Keratinocyte (primary cell): ENCODE results near the gene NHP2. TPM values are rescaled to one million over a fixed set of nuclear protein-coding genes. Genes with fewer than 3 reads are reported as not detected.
A peak's percentile ranks its signal among the peaks of the same experiment; 100 is the strongest.

Experiments
- DNase-seq: peaks from one replicate; pipeline ENCODE4 v3.0.0-alpha.2; 2011; ENCODE audit warnings: low read depth, missing footprints, low spot score
- FAIRE-seq: peaks from 2 replicates; lab custom pipeline; 2011; peaks lifted over from hg19 to GRCh38; lab: Jason Lieb, UNC
- H2AFZ ChIP-seq: 2 replicates; pipeline ENCODE4 v1.6.0; 2012; ENCODE audit warnings: low read length, control low read depth, inconsistent platforms; ENCODE audit not compliant: control insufficient read depth
- H3K27ac ChIP-seq: 2 replicates; pipeline ENCODE4 v1.5.1; 2011; ENCODE audit warnings: low read length; ENCODE audit not compliant: control insufficient read depth, insufficient read depth
- H3K27me3 ChIP-seq: 3 replicates; pipeline ENCODE4 v1.6.0; 2011; ENCODE audit warnings: low read length; ENCODE audit not compliant: control insufficient read depth, insufficient read depth; ENCODE audit errors: extremely low read depth
- H3K36me3 ChIP-seq, 2 experiments: 2 replicates in 1 of 2; 3 replicates in 1 of 2; pipeline ENCODE4 v1.5.1; 2011; ENCODE audit warnings: low read length in 2 of 2, mild to moderate bottlenecking in 1 of 2; ENCODE audit not compliant: control insufficient read depth in 2 of 2, insufficient read depth in 2 of 2; ENCODE audit errors: extremely low read depth in 1 of 2
- H3K4me1 ChIP-seq: 3 replicates; pipeline ENCODE4 v1.5.1; 2011; ENCODE audit warnings: low read length; ENCODE audit not compliant: control insufficient read depth, insufficient read depth; ENCODE audit errors: extremely low read depth
- H3K4me2 ChIP-seq: 3 replicates; pipeline ENCODE4 v1.6.0; 2011; ENCODE audit warnings: low read depth, low read length; ENCODE audit not compliant: control insufficient read depth, insufficient read depth; ENCODE audit errors: extremely low read depth
- H3K4me3 ChIP-seq, 3 experiments: fragments of 200-600 bp in 1 of 3; sonication (generic) in 1 of 3; 2 replicates in 2 of 3; 3 replicates in 1 of 3; pipeline ENCODE4 v1.5.1; 2011 to 2016; ENCODE audit warnings: low read length in 3 of 3, mild to moderate bottlenecking in 3 of 3, control low read depth in 2 of 3, inconsistent platforms in 1 of 3, low read depth in 1 of 3, mixed read lengths in 1 of 3, mixed run types in 1 of 3, moderate library complexity in 1 of 3; ENCODE audit not compliant: control insufficient read depth in 2 of 3, insufficient read depth in 2 of 3; ENCODE audit errors: extremely low read depth in 1 of 3
- H3K79me2 ChIP-seq: 2 replicates; pipeline ENCODE4 v1.6.0; 2012; ENCODE audit warnings: low read length; ENCODE audit not compliant: control insufficient read depth, insufficient read depth
- H3K9ac ChIP-seq: 3 replicates; pipeline ENCODE4 v1.6.0; 2011; ENCODE audit warnings: low read length; ENCODE audit not compliant: control insufficient read depth, insufficient read depth; ENCODE audit errors: extremely low read depth
- H3K9me1 ChIP-seq: 3 replicates; pipeline ENCODE4 v1.6.0; 2011; ENCODE audit warnings: low read length; ENCODE audit not compliant: control insufficient read depth, insufficient read depth; ENCODE audit errors: extremely low read depth
- H3K9me3 ChIP-seq: 2 replicates; pipeline ENCODE4 v1.5.1; 2012; ENCODE audit warnings: low read depth, low read length; ENCODE audit not compliant: control insufficient read depth
- H4K20me1 ChIP-seq: 3 replicates; pipeline ENCODE4 v1.6.0; 2011; ENCODE audit warnings: low read length; ENCODE audit not compliant: control insufficient read depth, insufficient read depth; ENCODE audit errors: extremely low read depth
- CTCF ChIP-seq, 3 experiments: IDR thresholded peaks in 1 of 3; conservative IDR thresholded peaks in 1 of 3; optimal IDR thresholded peaks in 1 of 3; 2 replicates in 2 of 3; 3 replicates in 1 of 3; pipeline versions ENCODE3 to v1.5.1; 2011; ENCODE audit warnings: low read length in 3 of 3, mild to moderate bottlenecking in 3 of 3, moderate library complexity in 2 of 3, control low read depth in 1 of 3, inconsistent platforms in 1 of 3; ENCODE audit not compliant: insufficient read depth in 2 of 3; ENCODE audit errors: extremely low read depth in 1 of 3
- EZH2 ChIP-seq: IDR thresholded peaks from one replicate; pipeline ENCODE4 v1.6.1; 2012; ENCODE audit warnings: inconsistent platforms, mild to moderate bottlenecking, low read length, moderate library complexity
- dilution Hi-C: fragments of 300-500 bp; cut with MboI; formaldehyde crosslinking; loops from one replicate; pipeline ENCODE4 v1.7.0; 2020; ENCODE audit warnings: low sequenced_read_pairs; ENCODE audit not compliant: extremely low pct_ligation_motif_present
- polyA plus RNA-seq, 5 experiments: library from polyadenylated mRNA; depleted of rRNA in 3 of 5; stranded (reverse) in 3 of 5; stranded (forward) in 1 of 5; unstranded in 1 of 5; fragments of >200 nt; gene quantifications; 1 replicate in 1 of 5; 2 replicates in 3 of 5; 3 replicates in 1 of 5; pipeline versions ENCODE4 v1.2.1 to v1.2.3, GENCODE V29; 2011 to 2012; ENCODE audit warnings: missing spikeins in 2 of 5, low read depth in 1 of 5, low replicate concordance in 1 of 5

Gene NHP2
- polyA plus RNA-seq, 1 donor (not counting 4 experiments of a cell fraction or from before 2014, with no cell fraction given): 186 TPM

GRCh38 chr5:178163772-178164735 lies 10.4 kb upstream of the NHP2 start:
- H3K79me2 ChIP-seq: no peaks in the 10 kb centered on the region
- H3K4me2 ChIP-seq: peak overlapping the region; percentile 22
- H3K4me1 ChIP-seq: peaks cover 2% of the 10 kb centered on the region
- H3K9ac ChIP-seq: no peak overlapping the region
- H3K36me3 ChIP-seq: no peaks in the 10 kb centered on the region
- H3K27me3 ChIP-seq: peaks cover 4% of the 10 kb centered on the region
- peak overlapping the region; percentile 62 for H2AFZ ChIP-seq
- no peaks in the 10 kb centered on the region for H3K9me1 ChIP-seq
- dilution Hi-C loops: no loop called here
- no peak overlapping the region for H3K4me3 ChIP-seq
- no peaks in the 10 kb centered on the region for H4K20me1 ChIP-seq
- no peak overlapping the region for H3K27ac ChIP-seq
- DNase-seq: no peak
- no peak for FAIRE-seq
- no peaks in the 10 kb centered on the region for H3K9me3 ChIP-seq
- TF ChIP-seq EZH2 (no peak), CTCF (optimal IDR thresholded peaks at IDR 0.05 in 1 of 3, IDR thresholded peaks at IDR 0.05 in 1 of 3, conservative IDR thresholded peaks at IDR 0.05 in 1 of 3; ENCODE audit: extremely low read depth in 1 of 3, insufficient read depth in 2 of 3, low read length in 3 of 3) (peak; percentile 96 to 99 (median 99))

- H3K9me3 ChIP-seq: no peaks in the 10 kb centered on the region
- H3K36me3 ChIP-seq: no peaks in the 10 kb centered on the region
- no peak overlapping the region for H3K4me3 ChIP-seq
- dilution Hi-C loops: no loop called here
- no peaks in the 10 kb centered on the region for H3K79me2 ChIP-seq
- H3K4me1 ChIP-seq: peaks cover 2% of the 10 kb centered on the region
- peaks cover 4% of the 10 kb centered on the region for H3K27me3 ChIP-seq
- no peak for FAIRE-seq
- no peak overlapping the region for H2AFZ ChIP-seq
- DNase-seq: no peak
- no peak overlapping the region for H3K27ac ChIP-seq
- no peaks in the 10 kb centered on the region for H4K20me1 ChIP-seq
- no peaks in the 10 kb centered on the region for H3K9me1 ChIP-seq
- H3K4me2 ChIP-seq: no peak overlapping the region
- no peak overlapping the region for H3K9ac ChIP-seq
- TF ChIP-seq CTCF (optimal IDR thresholded peaks at IDR 0.05 in 1 of 3, IDR thresholded peaks at IDR 0.05 in 1 of 3, conservative IDR thresholded peaks at IDR 0.05 in 1 of 3; ENCODE audit: extremely low read depth in 1 of 3, insufficient read depth in 2 of 3, low read length in 3 of 3) (no peak), EZH2 (no peak)
Measured at GRCh38 chr5:178162481-178162880, 8.8 kb upstream of the NHP2 start.
